Suppressor macrophage treated with lipopolysaccharide for 1 hour (primary cell): Measurements from ENCODE around the gene CPHXL.

Source experiments
- DNase-seq, 3 donors: peaks; one replicate each; pipeline ENCODE4 v3.0.0-alpha.2; 2020 to 2022

The CPHXL gene

GRCh38 chr16:75726390-75726789, at the start of gene CPHXL:
Gene CPHXL, minus strand, starts transcription at chr16:75726490. Its CDS starts 48 bp downstream, at chr16:75726442.
- DNase-seq: no peak

- DNase-seq: peak; percentile 12 to 56 (median 46)
These were observed 47.9 kb upstream of the CPHXL start for GRCh38 chr16:75774197-75774596.

- DNase-seq: no peak
These were observed 43.8 kb upstream of the CPHXL start for GRCh38 chr16:75770051-75770450.

GRCh38 chr16:75764154-75764768, 38.0 kb upstream of the CPHXL start:
- peak; percentile 59 to 66 (median 60) for DNase-seq

- no peak for DNase-seq
These were observed 36.9 kb upstream of the CPHXL start for GRCh38 chr16:75763204-75763603.

- DNase-seq: no peak
These were observed 36.5 kb upstream of the CPHXL start for GRCh38 chr16:75762746-75763145.

- DNase-seq: peak; percentile 13 to 49 (median 19)
These were observed 34.8 kb upstream of the CPHXL start for GRCh38 chr16:75761108-75761507.

GRCh38 chr16:75760018-75760519, 33.8 kb upstream of the CPHXL start:
- DNase-seq: peak in 1 of 3 donors; percentile 16

- DNase-seq: peak in 1 of 3 donors; percentile 17
These were observed 31.9 kb upstream of the CPHXL start for GRCh38 chr16:75758215-75758614.

GRCh38 chr16:75754141-75754540, 27.9 kb upstream of the CPHXL start:
- DNase-seq: peak in 1 of 3 donors; percentile 7

GRCh38 chr16:75750528-75750927, 24.2 kb upstream of the CPHXL start:
- DNase-seq: no peak

GRCh38 chr16:75746359-75746758, 20.1 kb upstream of the CPHXL start:
- peak in 1 of 3 donors; percentile 5 for DNase-seq

- peak in 1 of 3 donors; percentile 11 for DNase-seq
These were observed 19.5 kb upstream of the CPHXL start for GRCh38 chr16:75745823-75746222.

- DNase-seq: peak in 1 of 3 donors; percentile 12
These were observed 19.0 kb upstream of the CPHXL start for GRCh38 chr16:75745242-75745641.

GRCh38 chr16:75742424-75743047, 16.2 kb upstream of the CPHXL start:
- DNase-seq: peak in 1 of 3 donors; percentile 14

GRCh38 chr16:75733305-75734211, 7.3 kb upstream of the CPHXL start:
- peak in 1 of 3 donors; percentile 8 for DNase-seq

GRCh38 chr16:75732871-75733270, 6.6 kb upstream of the CPHXL start:
- DNase-seq: no peak

GRCh38 chr16:75727221-75727620, 931 bp upstream of the CPHXL start:
- peak in 1 of 3 donors; percentile 4 for DNase-seq

GRCh38 chr16:75718452-75718851, 7.8 kb downstream of the CPHXL start:
- no peak for DNase-seq

- no peak for DNase-seq
These were observed 11.6 kb downstream of the CPHXL start for GRCh38 chr16:75714661-75715060.

- DNase-seq: no peak
These were observed 15.9 kb downstream of the CPHXL start for GRCh38 chr16:75710344-75710743.

GRCh38 chr16:75703306-75703705, 23.0 kb downstream of the CPHXL start:
- DNase-seq: no peak

- no peak for DNase-seq
These were observed 24.0 kb downstream of the CPHXL start for GRCh38 chr16:75702242-75702641.
